Fibroblast of skin of right biceps (primary cell): Measurements from ENCODE around the gene ANKRA2.

Experiments used
- DNase-seq: peaks from one replicate; pipeline ENCODE4 v3.0.0-alpha.2; 2013

Gene ANKRA2

DNA sequence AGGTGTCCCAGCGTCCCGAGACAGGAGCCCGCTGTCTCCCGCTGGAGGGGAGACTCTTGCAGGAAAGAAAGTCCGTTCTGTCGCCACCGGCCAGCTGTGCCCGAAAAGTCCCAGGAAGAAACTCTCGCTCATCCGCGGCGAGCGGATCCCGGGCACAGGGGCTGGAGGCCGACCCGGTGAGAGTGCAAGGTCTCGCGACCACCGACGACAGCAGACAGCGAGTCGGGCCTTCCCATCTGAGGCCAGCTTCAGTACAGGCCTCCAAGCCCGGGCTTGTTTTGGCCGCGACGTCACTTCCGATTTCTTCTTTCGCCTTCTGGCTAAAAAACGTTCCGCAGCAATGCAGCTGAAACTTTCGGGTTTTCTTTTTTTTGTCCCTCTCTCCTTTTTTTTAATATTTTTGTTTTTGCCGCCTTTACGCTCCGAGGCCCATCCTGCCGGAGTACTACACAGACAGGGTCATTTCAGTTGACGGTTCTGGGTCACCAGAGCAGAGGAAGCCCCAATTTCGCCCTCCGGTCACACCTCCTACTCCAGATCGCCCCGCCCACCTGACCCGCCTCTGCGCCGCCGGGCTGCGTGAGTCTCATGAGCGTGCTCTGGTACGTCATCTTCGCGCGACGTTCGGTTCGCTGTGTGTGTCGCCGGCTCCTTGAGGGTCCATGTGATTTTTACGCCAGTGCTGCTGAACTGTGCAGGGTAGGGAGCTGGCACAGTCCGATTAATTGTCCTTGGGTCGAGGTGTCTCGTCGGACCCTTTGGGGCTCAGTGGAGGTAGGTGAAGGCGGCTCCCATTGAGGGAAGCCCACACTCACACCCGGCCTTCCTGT, at the start of gene ANKRA2, which contains the start of gene UTP15:
Gene ANKRA2, minus strand, starts transcription at position 501 of the 830 bp plus-strand sequence. CDS start 2,758 bp downstream, outside the sequence.
Gene UTP15, plus strand, starts transcription at position 605 of the 830 bp plus-strand sequence. CDS start 1,602 bp downstream, outside the sequence.
- DNase-seq, result peak; percentile 99

- DNase-seq, result no peak
Measured at GRCh38 chr5:73615085-73615484, 49.6 kb upstream of the ANKRA2 start.

- DNase-seq, result no peak
Measured at GRCh38 chr5:73612799-73613198, 47.4 kb upstream of the ANKRA2 start.

DNA sequence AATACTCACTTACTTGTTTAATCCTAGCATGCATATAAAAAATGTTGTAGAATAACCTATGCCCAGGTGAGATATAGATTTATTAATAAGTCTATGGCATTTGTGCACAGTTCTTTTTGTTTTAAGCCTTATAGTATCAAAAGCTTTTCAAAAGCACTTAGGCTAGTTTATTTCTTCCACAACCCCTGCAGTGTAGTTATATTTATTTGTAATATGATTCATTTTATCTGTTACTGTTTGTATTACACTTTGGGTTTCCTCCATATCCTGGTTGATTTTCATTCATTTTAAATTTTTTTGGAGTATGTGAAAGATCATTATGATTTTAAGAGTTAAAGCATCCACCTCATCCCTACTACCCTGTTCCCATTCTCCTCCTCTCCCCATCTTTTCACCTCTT, 41.8 kb upstream of the ANKRA2 start:
- no peak for DNase-seq

- no peak for DNase-seq
Measured at GRCh38 chr5:73606206-73606753, 40.8 kb upstream of the ANKRA2 start.

GRCh38 chr5:73605223-73606087, 40.0 kb upstream of the ANKRA2 start:
- peak; percentile 28 for DNase-seq

- no peak for DNase-seq
Measured at GRCh38 chr5:73603998-73604397, 38.6 kb upstream of the ANKRA2 start.

DNA sequence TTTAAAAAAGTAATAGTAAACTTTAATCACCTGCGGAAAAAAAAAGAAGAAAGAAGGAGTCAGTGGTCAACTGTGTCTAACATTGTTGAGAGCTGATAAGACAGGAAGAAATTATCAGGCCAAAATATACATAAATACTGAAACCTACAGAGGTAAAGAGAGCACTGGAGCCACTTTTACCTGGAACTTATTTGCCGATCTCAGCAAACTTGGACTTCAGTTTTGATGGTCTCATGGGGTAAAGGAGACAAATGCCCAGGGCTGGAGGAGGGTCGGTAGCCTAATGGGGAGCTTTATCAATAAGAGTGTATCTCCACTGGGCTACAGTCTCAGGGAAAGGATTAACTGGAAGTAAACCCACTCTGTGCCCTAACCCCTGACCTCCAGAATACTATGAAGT, 33.9 kb upstream of the ANKRA2 start:
- DNase-seq, result no peak

DNA sequence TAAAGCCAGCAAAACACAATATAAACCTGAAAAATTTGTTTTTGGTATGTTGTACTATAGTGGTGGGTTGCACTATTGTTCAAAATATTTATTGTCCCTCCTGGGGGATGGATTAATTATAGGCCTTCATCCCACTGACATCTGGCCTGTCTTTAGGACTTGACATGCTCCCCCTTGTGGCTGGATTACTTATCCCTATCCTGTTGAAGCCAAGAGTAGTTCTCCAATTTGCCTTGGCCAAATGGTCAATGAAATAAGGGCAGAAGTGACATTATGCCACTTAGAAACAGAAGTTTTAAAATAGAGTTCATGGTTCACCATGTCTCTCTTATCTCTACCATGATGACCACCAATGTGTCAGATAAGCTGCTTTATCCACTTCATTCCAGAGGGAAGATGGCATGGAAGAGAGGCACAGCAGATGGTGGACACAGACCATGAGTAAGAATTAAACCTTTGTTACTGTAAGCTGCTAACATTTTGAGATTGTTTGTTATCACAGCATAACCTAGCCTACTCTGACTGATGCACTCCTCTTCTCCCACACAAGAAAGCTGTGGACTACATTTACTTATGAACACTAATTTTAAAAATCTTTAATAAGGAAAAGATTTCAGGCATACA, 31.4 kb upstream of the ANKRA2 start:
- DNase-seq, result peak; percentile 16

DNA sequence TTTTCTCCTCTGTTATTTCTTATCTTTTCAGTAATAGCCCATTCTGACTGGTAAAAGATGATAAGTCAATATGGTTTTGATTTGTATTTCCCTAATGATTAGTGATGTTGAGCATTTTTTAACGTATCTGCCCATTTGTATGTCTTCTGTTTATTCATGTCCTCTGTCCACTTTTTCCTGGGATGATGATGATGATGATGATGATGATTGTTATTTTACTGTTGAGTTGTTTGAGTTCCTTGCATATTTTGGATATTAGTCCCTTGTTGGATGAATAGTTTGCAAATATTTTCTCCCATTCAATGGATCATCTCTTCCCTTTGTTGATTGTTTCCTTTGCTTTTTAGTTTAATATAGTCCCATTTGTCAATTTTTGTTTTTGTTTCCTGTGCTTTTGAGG, 27.1 kb upstream of the ANKRA2 start:
- peak; percentile 71 for DNase-seq

DNA sequence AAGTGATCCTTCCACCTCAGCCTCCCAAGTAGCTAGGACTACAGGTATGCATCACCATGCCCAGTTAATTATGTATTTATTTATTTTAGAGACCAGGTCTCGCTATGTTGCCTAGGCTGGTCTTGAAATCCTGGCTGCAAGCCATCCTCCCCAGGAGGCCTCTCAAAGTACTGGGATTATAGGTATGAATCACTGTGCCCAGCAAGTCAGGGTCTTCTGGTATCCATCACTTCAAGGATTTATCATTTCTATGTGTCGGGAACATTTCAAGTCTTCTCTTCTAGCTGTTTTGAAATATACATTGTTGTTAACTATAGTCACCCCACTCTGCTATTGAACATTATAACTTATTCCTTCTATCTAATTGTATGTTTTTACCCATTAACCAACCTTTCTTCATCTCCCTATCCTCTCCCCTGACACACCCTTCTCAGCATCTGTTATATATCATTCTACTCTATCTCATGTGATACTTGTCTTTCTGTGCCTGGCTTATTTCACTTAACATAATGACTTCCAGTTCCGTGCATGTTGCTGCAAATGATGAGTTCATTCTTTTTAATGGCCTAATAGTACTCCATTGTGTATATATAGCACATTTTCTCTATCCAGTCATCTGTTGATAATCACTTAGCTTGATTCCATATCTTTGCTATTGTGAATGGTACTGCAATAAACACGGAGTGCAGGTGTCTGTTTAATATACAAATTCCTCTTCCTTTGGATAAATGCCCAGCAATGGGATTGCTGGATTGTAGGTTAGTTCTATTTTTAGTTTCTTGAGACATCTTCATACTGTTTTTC, 26.5 kb upstream of the ANKRA2 start:
- peak; percentile 64 for DNase-seq

- DNase-seq, result peak; percentile 82
Measured at GRCh38 chr5:73591102-73591695, 25.8 kb upstream of the ANKRA2 start.

DNA sequence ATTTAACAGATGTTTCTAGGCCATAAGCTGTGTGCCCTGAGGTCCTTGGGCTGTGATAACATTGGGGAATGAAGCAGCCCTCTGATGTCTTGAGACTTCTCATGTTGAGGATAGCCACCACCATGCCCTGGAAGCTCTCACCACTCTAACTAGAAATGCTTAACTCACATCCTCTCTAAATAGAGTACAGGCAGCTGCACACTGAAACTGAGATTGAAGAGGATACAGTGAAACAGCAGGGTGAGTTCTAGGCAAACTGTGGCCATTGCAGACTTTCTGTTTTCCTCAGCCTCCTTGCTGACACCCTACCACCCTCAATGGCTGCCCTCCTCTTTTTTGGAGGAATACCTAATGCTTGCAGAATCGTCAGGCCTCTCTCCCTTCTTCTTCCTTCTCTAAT, 22.5 kb upstream of the ANKRA2 start:
- no peak for DNase-seq

GRCh38 chr5:73582285-73583145, 17.1 kb upstream of the ANKRA2 start:
- DNase-seq, result no peak

GRCh38 chr5:73565969-73566547, 619 bp upstream of the ANKRA2 start:
- no peak for DNase-seq

GRCh38 chr5:73564675-73565074, 764 bp downstream of the ANKRA2 start:
- DNase-seq, result no peak

DNA sequence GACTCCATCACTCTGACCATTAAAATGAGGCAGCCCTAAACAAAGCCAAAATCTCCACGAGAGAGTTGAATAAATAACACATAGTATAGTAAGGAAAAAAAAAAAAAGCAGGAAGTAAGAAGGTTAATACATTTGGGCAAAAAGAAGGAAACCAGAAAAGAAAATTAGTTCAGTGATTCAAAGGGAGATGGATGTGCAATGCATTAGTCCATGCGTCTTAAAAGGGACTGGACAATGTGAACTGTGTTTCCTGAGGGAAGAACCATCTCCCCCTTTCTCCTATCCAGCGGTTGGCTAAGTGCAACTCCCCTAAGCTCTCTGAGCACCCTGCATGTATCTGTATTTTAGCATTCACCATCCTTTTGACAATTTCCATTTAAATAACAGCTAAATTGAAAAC, 1.4 kb downstream of the ANKRA2 start:
- no peak for DNase-seq

- DNase-seq, result no peak
Measured at GRCh38 chr5:73558950-73559349, 6.5 kb downstream of the ANKRA2 start.

DNA sequence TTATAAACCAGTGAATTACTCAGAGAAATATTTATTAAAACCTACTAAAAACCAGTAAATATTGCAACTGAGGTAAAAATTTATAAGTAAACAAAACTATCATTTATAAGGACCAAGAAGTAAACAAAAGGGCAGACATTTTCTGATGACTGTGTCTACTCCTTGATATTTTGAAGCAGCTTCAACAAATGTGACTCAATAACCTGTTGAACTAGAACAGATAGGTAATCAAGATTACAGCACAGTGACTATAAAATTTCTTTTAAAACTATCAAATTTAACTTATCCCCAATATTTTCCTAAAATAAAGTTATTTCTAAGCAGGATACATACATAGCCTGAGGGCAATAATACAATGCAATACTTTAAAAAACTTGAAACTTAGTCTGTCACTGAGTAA, 12.8 kb downstream of the ANKRA2 start:
- DNase-seq, result no peak

- DNase-seq, result no peak
Measured at GRCh38 chr5:73550016-73550415, 15.4 kb downstream of the ANKRA2 start.
